ENCODE data around the gene DSP.
A peak's percentile ranks its signal among the peaks of the same experiment; 100 is the strongest.

DSP gene

DNA sequence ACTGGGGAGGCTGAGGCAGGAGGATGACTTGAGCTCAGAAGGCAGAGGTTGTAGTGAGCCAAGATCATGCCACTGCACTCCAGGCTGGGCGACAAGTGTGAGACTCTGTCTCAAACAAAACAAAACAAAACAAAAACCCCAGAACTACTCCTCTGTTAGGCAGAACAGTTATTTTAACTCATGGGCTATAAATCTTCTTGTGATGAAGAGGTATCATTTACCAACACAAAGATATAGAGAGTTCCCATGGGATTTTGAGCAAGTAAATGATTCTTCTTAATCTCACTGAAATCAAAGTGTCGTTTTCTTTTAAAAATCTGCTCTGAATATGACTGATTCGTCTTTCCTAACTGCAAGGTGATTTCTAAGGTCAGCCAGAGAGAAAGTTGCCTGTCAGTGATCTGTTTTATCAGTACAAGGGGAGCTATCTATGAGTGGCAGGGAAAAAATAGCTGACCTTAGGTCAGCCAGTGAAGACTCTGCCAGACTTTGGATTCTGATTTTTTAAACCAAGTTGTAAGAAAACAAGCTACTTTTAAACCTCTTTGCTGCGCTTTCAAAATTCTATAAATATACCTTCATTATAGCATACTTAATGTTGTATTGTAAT is 3.8 kb upstream of the DSP start:
- DNase-seq, result no peak

- DNase-seq, result no peak
Observed at GRCh38 chr6:7538484-7538883, 3.0 kb upstream of the DSP start.

- no peak for DNase-seq
Observed at GRCh38 chr6:7540595-7540994, 876 bp upstream of the DSP start.

DNA sequence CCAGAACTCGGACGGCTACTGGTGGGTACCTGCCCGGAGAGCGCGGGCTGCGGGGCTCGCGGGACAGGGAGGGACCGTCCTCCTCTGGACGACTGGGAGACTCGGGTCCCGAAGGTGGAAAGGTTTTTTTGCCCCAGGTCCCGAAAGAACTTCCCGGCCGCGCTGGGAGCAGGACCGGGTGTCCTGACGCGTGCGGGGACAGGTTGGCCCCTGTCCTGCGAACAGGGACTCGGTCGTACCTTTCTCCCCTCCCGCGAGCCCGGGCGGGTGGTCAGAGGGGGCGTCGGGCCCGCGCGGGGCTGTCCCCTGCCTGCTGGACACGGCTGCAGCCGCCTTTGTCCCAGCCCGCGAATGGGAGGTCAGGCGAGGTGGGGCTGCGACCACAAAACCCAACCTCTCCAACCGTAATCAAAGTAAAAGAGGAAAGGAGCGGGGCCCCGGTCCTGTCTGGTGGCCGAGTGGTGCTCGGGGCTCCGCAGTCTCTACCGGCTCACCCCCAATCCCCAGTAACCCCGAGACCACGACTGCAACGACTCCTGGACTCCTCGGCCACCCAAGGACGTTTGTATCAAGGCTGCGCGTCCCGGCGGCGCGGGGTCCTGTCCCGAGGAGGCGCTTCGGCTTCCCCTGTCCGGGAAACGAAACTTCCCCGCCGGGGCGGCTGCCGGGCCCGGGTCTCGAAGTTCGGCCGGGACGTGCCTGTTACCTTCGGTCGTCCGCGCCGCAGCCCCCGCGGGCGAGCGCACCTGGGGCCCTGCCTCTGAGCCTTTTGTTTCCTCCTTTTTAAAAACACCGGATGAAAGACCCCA is 798 bp downstream of the DSP start:
- peak; percentile 60 for DNase-seq

GRCh38 chr6:7542874-7543624 is 1.6 kb downstream of the DSP start:
- DNase-seq, result peak; percentile 83

- peak; percentile 24 for DNase-seq
Observed at GRCh38 chr6:7543789-7544424, 2.4 kb downstream of the DSP start.

GRCh38 chr6:7544597-7544996 is 3.1 kb downstream of the DSP start:
- DNase-seq, result peak; percentile 18

DNA sequence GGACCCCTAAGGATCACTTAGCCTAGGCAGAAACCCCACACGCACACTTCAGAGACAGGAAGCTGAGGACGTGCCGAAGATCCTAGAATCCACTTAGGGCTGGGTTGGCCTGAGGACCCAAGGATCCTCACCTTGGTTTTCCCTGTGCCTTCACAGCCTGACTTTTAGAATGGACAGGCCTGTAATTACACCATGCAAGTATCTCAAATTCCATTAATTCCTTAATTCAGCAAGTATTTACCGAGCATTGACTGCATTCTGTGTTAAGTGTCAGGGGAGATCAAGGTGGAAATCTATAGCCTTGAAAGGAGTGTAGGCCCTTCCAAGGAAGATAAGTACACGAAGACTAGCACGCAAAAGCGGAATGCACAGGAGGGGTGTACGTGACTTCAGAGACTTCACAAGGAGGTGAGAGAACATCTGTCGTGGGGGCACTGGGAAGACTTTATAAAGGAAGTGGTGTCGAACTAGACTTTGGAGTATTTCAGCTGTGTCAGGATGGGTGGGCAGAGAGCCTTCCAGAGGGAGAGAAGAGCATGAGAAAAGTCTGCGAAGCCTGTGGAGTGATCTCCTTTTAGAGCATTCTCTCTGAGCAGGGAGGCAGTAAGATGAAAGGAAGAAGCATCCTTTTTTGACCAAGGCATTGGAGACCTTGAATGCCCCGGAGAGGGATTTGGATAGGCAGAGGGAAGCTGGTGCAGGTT is 4.0 kb downstream of the DSP start:
- no peak for DNase-seq

- no peak for DNase-seq
Observed at GRCh38 chr6:7546020-7546369, 4.5 kb downstream of the DSP start.

- DNase-seq, result no peak
Observed at GRCh38 chr6:7546383-7546782, 4.9 kb downstream of the DSP start.

DNA sequence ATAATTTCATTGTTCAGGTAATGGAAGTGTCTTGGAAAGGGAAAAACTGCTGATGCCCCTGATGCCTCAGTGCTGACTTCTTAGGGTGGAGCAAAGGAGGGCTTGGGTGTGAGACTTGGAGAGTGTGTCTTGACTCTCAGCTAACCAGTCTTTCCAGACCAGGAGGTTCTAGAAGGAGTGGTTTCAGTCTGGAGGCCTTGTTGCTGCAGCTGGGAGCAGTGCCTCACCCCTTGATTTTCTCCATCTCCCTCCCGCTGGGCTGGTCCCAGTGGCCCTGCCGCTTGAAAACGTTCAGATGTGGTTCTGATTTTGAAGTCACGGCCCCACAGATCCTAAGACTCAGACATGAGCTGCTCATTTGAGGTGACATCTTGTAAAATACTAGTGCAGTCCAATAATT is 5.4 kb downstream of the DSP start:
- DNase-seq, result no peak

DNA sequence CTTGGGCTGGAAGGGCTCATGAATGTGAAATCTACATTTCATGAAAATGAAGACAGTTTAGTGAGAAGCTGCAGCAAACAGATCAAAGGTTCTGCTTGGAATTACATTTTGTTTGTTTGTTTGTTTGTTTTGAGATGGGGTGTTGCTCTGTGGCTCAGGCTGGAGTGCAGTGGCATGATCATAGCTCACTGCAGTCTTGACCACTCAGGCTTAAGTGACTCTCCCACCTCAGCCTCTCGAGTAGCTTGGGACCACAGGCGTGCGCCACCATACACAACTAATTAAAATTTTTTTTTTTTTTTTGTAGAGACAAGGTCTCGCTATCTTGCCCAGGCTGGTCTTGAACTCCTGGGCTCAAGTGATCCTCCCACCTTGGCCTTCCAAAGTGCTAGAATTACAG is 5.8 kb downstream of the DSP start:
- no peak for DNase-seq

DNA sequence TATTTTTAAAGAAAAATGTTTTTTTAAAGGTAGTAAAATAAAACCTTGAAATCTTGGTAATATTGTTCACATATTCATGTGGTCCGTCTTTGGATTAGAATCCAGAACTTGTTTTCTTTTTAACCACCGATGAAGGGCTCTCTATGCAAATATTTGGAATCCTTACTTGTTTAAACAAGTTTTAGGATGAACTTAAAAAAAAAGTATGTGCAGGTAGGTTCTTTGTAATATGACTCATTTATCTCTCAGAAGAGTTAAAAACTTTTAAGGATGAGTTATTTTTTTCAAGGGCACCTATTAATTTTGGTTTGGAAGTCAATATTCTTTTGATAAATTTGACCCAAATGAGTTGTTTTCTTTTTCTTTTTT is 8.9 kb downstream of the DSP start:
- DNase-seq, result peak; percentile 8

DNA sequence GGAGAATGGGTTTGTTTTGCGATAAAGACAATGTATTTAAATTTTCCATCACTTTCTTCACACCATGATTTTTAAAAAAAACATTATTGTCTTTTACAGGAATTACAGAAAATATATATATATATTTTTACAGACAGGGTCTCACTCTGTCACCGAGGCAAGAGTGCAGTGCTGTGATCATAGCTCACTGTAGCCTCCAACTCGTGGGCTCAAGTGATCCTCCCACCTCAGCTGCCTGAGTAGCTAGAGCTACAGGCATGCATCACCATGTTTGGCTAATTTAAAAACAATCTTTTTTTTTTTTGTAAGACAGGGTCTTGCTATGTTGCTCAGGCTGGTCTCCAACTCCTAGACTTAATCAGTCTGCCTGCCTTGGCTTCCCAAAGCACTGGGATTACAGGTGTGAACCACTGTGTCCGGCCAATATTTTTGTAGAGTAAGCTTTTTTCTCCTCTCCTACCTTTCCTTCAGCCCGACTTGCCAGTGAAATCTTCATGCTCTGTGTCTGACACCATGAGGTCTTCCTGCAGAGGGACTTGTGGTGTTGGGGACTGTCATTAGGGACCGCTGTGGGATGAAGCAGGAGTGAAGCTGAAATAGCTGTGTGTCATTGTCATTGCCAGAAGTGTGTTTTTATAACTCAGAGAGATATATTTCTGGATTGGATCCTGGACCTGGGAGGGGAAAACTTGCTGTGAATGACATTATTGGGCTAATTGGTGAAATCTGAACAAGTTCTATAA is 13.2 kb downstream of the DSP start:
- no peak for DNase-seq

GRCh38 chr6:7555671-7556070 is 14.2 kb downstream of the DSP start:
- no peak for DNase-seq

- DNase-seq, result no peak
Observed at GRCh38 chr6:7556394-7557106, 15.1 kb downstream of the DSP start.

DNA sequence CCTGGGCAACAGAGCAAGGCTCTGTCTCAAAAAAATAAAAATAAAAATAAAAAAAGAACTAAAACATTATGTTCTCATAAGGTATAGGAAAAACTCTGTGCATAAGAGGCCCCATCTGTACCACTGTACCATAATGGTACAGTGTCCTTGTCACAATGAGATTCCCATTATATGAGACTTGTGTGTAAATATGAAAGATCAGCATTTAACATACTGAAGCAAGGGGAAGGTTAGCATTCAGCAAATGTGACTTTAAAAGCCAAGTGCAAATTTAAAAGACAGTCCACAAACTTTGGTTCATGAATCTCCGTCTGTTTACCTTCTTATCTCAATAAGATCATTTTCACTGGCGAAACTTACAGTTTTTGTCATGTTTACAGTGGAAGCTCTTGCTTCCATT is 16.2 kb downstream of the DSP start:
- no peak for DNase-seq

DNA sequence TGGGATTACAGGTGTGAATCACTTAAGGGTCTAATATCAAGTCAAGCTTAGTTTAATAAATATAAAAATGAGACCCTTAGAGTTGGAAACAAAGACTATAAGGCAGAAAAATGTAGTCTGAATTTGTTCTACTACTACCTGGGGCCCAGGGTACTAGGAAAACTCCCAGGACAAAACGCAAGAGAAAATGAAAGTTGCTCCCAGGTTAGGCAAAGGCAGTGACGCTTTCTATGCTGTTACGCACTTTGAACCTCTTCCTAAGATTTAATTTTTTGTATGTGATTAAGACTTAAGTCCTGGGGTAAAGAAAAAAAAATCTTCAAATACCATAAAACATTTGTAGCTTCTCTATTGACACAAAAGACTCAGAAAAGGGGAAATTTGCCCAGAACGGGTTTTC is 17.3 kb downstream of the DSP start:
- DNase-seq, result no peak

DNA sequence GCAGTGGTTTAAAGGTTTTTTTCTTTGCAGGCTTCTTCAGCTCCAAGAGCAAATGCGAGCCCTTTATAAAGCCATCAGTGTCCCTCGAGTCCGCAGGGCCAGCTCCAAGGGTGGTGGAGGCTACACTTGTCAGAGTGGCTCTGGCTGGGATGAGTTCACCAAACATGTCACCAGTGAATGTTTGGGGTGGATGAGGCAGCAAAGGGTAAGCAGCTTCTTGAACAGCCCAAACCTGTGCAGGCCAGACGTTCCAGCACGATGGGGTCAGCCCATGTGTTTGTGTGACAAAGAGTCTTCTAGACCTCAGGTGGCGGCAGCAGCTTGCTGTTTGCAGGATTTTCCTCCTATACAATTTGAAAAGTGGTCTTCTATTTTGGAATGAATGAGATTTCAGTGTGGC is 17.7 kb downstream of the DSP start:
- DNase-seq, result no peak

GRCh38 chr6:7559651-7560385 is 18.3 kb downstream of the DSP start:
- no peak for DNase-seq
